OCI-LY1 (cell line): ENCODE measurements around the gene CNP.

Source experiments
- H2AFZ ChIP-seq: fragments of 200-600 bp; sonication (generic), shearing (Covaris generic); 2 replicates; pipeline ENCODE4 v1.6.0; 2014; ENCODE audit warnings: antibody characterized with exemption, mild to moderate bottlenecking, low read length
- H3F3A ChIP-seq: fragments of 200-600 bp; sonication (generic), shearing (Covaris generic); 2 replicates; pipeline ENCODE4 v1.6.0; 2014; ENCODE audit warnings: mild to moderate bottlenecking, antibody characterized with exemption, low read length, moderate library complexity; ENCODE audit not compliant: insufficient read depth
- H3K27ac ChIP-seq: fragments of 200-600 bp; sonication (generic); 2 replicates; pipeline ENCODE4 v1.5.1; 2014; ENCODE audit warnings: low read length, mixed run types, mild to moderate bottlenecking, low read depth; ENCODE audit not compliant: poor library complexity, severe bottlenecking
- H3K27me3 ChIP-seq: fragments of 200-600 bp; sonication (generic); 2 replicates; pipeline ENCODE4 v1.6.0; 2014; ENCODE audit warnings: antibody characterized with exemption, mild to moderate bottlenecking, low read length, moderate library complexity; ENCODE audit not compliant: insufficient read depth
- H3K36me3 ChIP-seq: fragments of 200-600 bp; sonication (generic); 2 replicates; pipeline ENCODE4 v1.6.1; 2014; ENCODE audit warnings: mild to moderate bottlenecking, antibody characterized with exemption, low read length, moderate library complexity, mixed read lengths; ENCODE audit not compliant: insufficient read depth
- H3K4me1 ChIP-seq: fragments of 200-600 bp; sonication (generic); 2 replicates; pipeline ENCODE4 v1.5.1; 2014; ENCODE audit warnings: mild to moderate bottlenecking, low read length, moderate library complexity; ENCODE audit not compliant: insufficient read depth, severe bottlenecking
- H3K4me2 ChIP-seq: fragments of 200-600 bp; sonication (generic), shearing (Covaris generic); 2 replicates; pipeline ENCODE4 v1.6.1; 2014; ENCODE audit warnings: low read length
- H3K4me3 ChIP-seq: fragments of 200-600 bp; sonication (generic); 2 replicates; pipeline ENCODE4 v1.5.1; 2014; ENCODE audit warnings: low read length, low read depth, mild to moderate bottlenecking, mixed read lengths; ENCODE audit not compliant: poor library complexity, severe bottlenecking
- H3K79me2 ChIP-seq: fragments of 200-600 bp; shearing (Covaris generic); 2 replicates; pipeline ENCODE4 v1.6.1; 2016; ENCODE audit warnings: mixed run types, low read length, mixed read lengths; ENCODE audit not compliant: insufficient read depth
- H3K9ac ChIP-seq: fragments of 200-600 bp; sonication (generic), shearing (Covaris generic); 2 replicates; pipeline ENCODE4 v1.6.1; 2014; ENCODE audit warnings: mild to moderate bottlenecking, low read length, mixed read lengths
- H3K9me2 ChIP-seq: fragments of 200-600 bp; sonication (generic), shearing (Covaris generic); 2 replicates; pipeline ENCODE4 v1.6.1; 2014; ENCODE audit warnings: low read depth, mild to moderate bottlenecking, low read length, mixed read lengths
- H3K9me3 ChIP-seq: fragments of 200-600 bp; shearing (Covaris generic); 2 replicates; pipeline ENCODE4 v1.6.1; 2014; ENCODE audit warnings: low read length, mixed read lengths
- H4K20me1 ChIP-seq: fragments of 200-600 bp; sonication (generic), shearing (Covaris generic); 2 replicates; pipeline ENCODE4 v1.6.0; 2016; ENCODE audit warnings: mild to moderate bottlenecking, low read length; ENCODE audit not compliant: insufficient read depth
- CTCF ChIP-seq: fragments of 200-600 bp; sonication (generic), shearing (Covaris generic); IDR thresholded peaks from 2 replicates; pipeline ENCODE4 v1.5.1; 2017; ENCODE audit warnings: mild to moderate bottlenecking, antibody characterized with exemption, low read length, moderate library complexity, mixed read lengths
- EZH2 ChIP-seq: fragments of 200-600 bp; sonication (generic), shearing (Covaris generic); IDR thresholded peaks from 2 replicates; pipeline ENCODE4 v1.8.0; 2017; ENCODE audit warnings: borderline replicate concordance, mixed run types, mild to moderate bottlenecking, antibody characterized with exemption, low read length, moderate library complexity, mixed read lengths

Gene CNP

GRCh38 chr17:41987642-41988041 lies 21.0 kb downstream of the CNP start:
- no peaks in the 10 kb centered on the region for H4K20me1 ChIP-seq

GRCh38 chr17:41988418-41988817 lies 21.8 kb downstream of the CNP start:
- H3K9ac ChIP-seq, result no peak overlapping the region
- no peak for TF ChIP-seq EZH2
- TF ChIP-seq CTCF, result no peak

More at GRCh38 chr17:41987642-41988041, 21.0 kb downstream of the CNP start:
- H2AFZ ChIP-seq, result no peak overlapping the region
- H3K27me3 ChIP-seq, result no peaks in the 10 kb centered on the region
- no peaks in the 10 kb centered on the region for H3K9me2 ChIP-seq
- no peaks in the 10 kb centered on the region for H3K9me3 ChIP-seq
- TF ChIP-seq CTCF, result no peak
- no peak for TF ChIP-seq EZH2
- H3K4me2 ChIP-seq, result no peak overlapping the region
- peaks cover 3% of the 10 kb centered on the region for H3K4me1 ChIP-seq
- no peaks in the 10 kb centered on the region for H3F3A ChIP-seq
- no peaks in the 10 kb centered on the region for H3K79me2 ChIP-seq
- no peak overlapping the region for H3K9ac ChIP-seq
- no peak overlapping the region for H3K27ac ChIP-seq
- H3K4me3 ChIP-seq, result no peak overlapping the region
- peaks cover 97% of the 10 kb centered on the region for H3K36me3 ChIP-seq

GRCh38 chr17:41989702-41990419 lies 23.3 kb downstream of the CNP start:
- no peak overlapping the region for H2AFZ ChIP-seq
- H3K27ac ChIP-seq, result no peak overlapping the region
- H3K79me2 ChIP-seq, result no peaks in the 10 kb centered on the region
- TF ChIP-seq CTCF, result no peak
- no peak for TF ChIP-seq EZH2
- no peak overlapping the region for H3K9ac ChIP-seq
- H3K4me2 ChIP-seq, result no peak overlapping the region
- H3K4me1 ChIP-seq, result no peaks in the 10 kb centered on the region
- no peaks in the 10 kb centered on the region for H4K20me1 ChIP-seq
- H3K36me3 ChIP-seq, result peaks cover 95% of the 10 kb centered on the region
- H3K9me2 ChIP-seq, result no peaks in the 10 kb centered on the region
- H3K4me3 ChIP-seq, result no peak overlapping the region
- no peaks in the 10 kb centered on the region for H3K27me3 ChIP-seq
- H3K9me3 ChIP-seq, result no peaks in the 10 kb centered on the region
- H3F3A ChIP-seq, result no peaks in the 10 kb centered on the region

More at GRCh38 chr17:41988418-41988817, 21.8 kb downstream of the CNP start:
- H3F3A ChIP-seq, result no peaks in the 10 kb centered on the region
- no peaks in the 10 kb centered on the region for H4K20me1 ChIP-seq
- H3K27ac ChIP-seq, result no peak overlapping the region
- no peak overlapping the region for H3K4me3 ChIP-seq
- no peaks in the 10 kb centered on the region for H3K9me3 ChIP-seq
- H2AFZ ChIP-seq, result no peak overlapping the region
- H3K4me2 ChIP-seq, result no peak overlapping the region
- peaks cover 97% of the 10 kb centered on the region for H3K36me3 ChIP-seq
- peaks cover 3% of the 10 kb centered on the region for H3K4me1 ChIP-seq
- no peaks in the 10 kb centered on the region for H3K9me2 ChIP-seq
- H3K27me3 ChIP-seq, result no peaks in the 10 kb centered on the region
- no peaks in the 10 kb centered on the region for H3K79me2 ChIP-seq
